Right lobe of liver (tissue), 6 donors: ENCODE measurements around the gene PLA2G5. TPM values are rescaled to one million over a fixed set of nuclear protein-coding genes. Genes with fewer than 3 reads are reported as not detected.

Source experiments
- ATAC-seq, 4 donors: fragments of 200-7000 bp; cut with Tn5 transposase; one replicate each; pipeline ENCODE4 v1.9.1; 2020; ENCODE audit warnings: mild to moderate bottlenecking in 4 of 4, moderate library complexity in 4 of 4
- DNase-seq, 3 donors: peaks; one replicate each; pipeline ENCODE4 v3.0.0-alpha.2; 2020
- H3K27ac ChIP-seq, 3 donors: fragments of 200-600 bp; one replicate each; pipeline ENCODE4 v1.8.0; 2022
- H3K27me3 ChIP-seq, 2 donors: fragments of 200-600 bp; one replicate each; pipeline ENCODE4 v1.8.0; 2022
- H3K36me3 ChIP-seq, 4 donors: fragments of 200-600 bp; sonication (generic) in 1 of 4; one replicate each; pipeline versions ENCODE4 v1.5.1 to v1.8.0; 2017 to 2022; ENCODE audit warnings: control low read depth in 1 of 4
- H3K4me1 ChIP-seq, 4 donors: fragments of 200-600 bp; sonication (generic) in 1 of 4; one replicate each; pipeline versions ENCODE4 v1.5.1 to v1.8.0; 2017 to 2022; ENCODE audit warnings: control low read depth in 1 of 4
- H3K4me3 ChIP-seq, 3 donors: fragments of 200-600 bp; one replicate each; pipeline ENCODE4 v1.8.0; 2022
- H3K9me3 ChIP-seq, 4 donors: fragments of 200-600 bp; sonication (generic) in 1 of 4; one replicate each; pipeline versions ENCODE4 v1.5.1 to v1.8.0; 2017 to 2022; ENCODE audit warnings: control low read depth in 1 of 4
- CTCF ChIP-seq, 4 donors: fragments of 200-600 bp in 3 of 4; fragments of 450-650 bp in 1 of 4; IDR thresholded peaks; one replicate each; pipeline versions ENCODE4 v1.5.1 to v1.8.0; 2016 to 2022; ENCODE audit warnings: antibody characterized with exemption in 4 of 4, mild to moderate bottlenecking in 2 of 4
- POLR2A ChIP-seq: fragments of 450-650 bp; IDR thresholded peaks from one replicate; pipeline ENCODE4 v1.6.1; 2017; ENCODE audit warnings: antibody characterized with exemption, mild to moderate bottlenecking
- WGBS: methylation state at CpG from one replicate; pipeline ENCODE4 v1.1.6; 2018; ENCODE audit warnings: low coverage, low lambda C conversion rate; ENCODE audit not compliant: insufficient coverage; ENCODE audit errors: missing lambda C conversion rate; 5-methylcytosine and 5-hydroxymethylcytosine counted together
- intact Hi-C, 2 donors: fragments of 100-400 bp; cut with DNase I; formaldehyde crosslinking; loops; one replicate each; pipeline versions ENCODE4 v1.11.2 to v1.14.1; 2022
- total RNA-seq, 6 experiments: library from RNA; depleted of rRNA in 2 of 6; stranded (reverse); fragments of >200 nt in 2 of 6; fragmentation: NEBNext Ultra II Directional in 3 of 6; extraction: Animal tissue kit (Norgen Biotek cat#: 25700) in 3 of 6; gene quantifications; one replicate each; pipeline versions ENCODE4 v1.1.0 to v1.2.4, GENCODE V29; 2016 to 2023
- donor health status: DM: no; HTN: yes; CAD: no.
- donor health status: DM: no; HTN: no; CAD: no.
- donor health status: DM: no; HTN: no; CAD: no.
- donor health status: DM: no; HTN: yes; CAD: no.
- donor health status: DM: no; HTN: yes; CAD: no.

The PLA2G5 gene
- total RNA-seq, 6 experiments from 2014 or later, result 0.62 to 4.8 (median 3.2) TPM

GRCh38 chr1:20079661-20080305, 9.8 kb downstream of the PLA2G5 start:
- no peaks in the 10 kb centered on the region for H3K36me3 ChIP-seq
- H3K4me3 ChIP-seq, result no peak overlapping the region
- ATAC-seq (no peak), DNase-seq (no peak)
- no peak overlapping the region for H3K27ac ChIP-seq
- no peaks in the 10 kb centered on the region for H3K27me3 ChIP-seq
- intact Hi-C loops, result no loop called here
- WGBS, result 32% methylated on average over 4 of the region's 8 CpGs
- H3K9me3 ChIP-seq, result no peaks in the 10 kb centered on the region
- no peaks in the 10 kb centered on the region for H3K4me1 ChIP-seq
- TF ChIP-seq CTCF (IDR thresholded peaks at IDR 0.05), result no peak
- TF ChIP-seq POLR2A, result no peak

GRCh38 chr1:20080441-20081352, 10.7 kb downstream of the PLA2G5 start:
- Histone ChIP-seq H3K9me3 (no peaks in the 10 kb centered on the region), H3K27ac (no peak overlapping the region), H3K4me3 (no peak overlapping the region), H3K27me3 (no peaks in the 10 kb centered on the region), H3K4me1 (no peaks in the 10 kb centered on the region), H3K36me3 (no peaks in the 10 kb centered on the region)
- 41% methylated on average over 13 of the region's 20 CpGs for WGBS
- ATAC-seq (peak; percentile 41 to 73 (median 63)), DNase-seq (peak in 1 of 3 donors; percentile 30)
- intact Hi-C loops, result no loop called here
- TF ChIP-seq POLR2A, result no peak
- TF ChIP-seq CTCF (IDR thresholded peaks at IDR 0.05), result no peak

GRCh38 chr1:20081353-20081810, 11.4 kb downstream of the PLA2G5 start:
- peak in 2 of 4 donors; percentile 12 to 14 for ATAC-seq
- no peaks in the 10 kb centered on the region for H3K4me1 ChIP-seq
- TF ChIP-seq POLR2A (no peak), CTCF (IDR thresholded peaks at IDR 0.05) (no peak)
- H3K4me3 ChIP-seq, result no peak overlapping the region
- no peaks in the 10 kb centered on the region for H3K36me3 ChIP-seq
- DNase-seq, result no peak
- WGBS, result 48% methylated on average over 7 of the region's 8 CpGs
- intact Hi-C loops, result no loop called here
- H3K27ac ChIP-seq, result no peak overlapping the region
- no peaks in the 10 kb centered on the region for H3K27me3 ChIP-seq
- H3K9me3 ChIP-seq, result no peaks in the 10 kb centered on the region

GRCh38 chr1:20082772-20083171, 12.8 kb downstream of the PLA2G5 start:
- H3K4me3 ChIP-seq, result no peak overlapping the region
- DNase-seq, result no peak
- H3K36me3 ChIP-seq, result no peaks in the 10 kb centered on the region
- intact Hi-C loops, result no loop called here
- ATAC-seq, result no peak
- no CpG with 5 or more reads among the region's 2 CpGs for WGBS
- no peaks in the 10 kb centered on the region for H3K27me3 ChIP-seq
- H3K4me1 ChIP-seq, result no peaks in the 10 kb centered on the region
- H3K9me3 ChIP-seq, result no peaks in the 10 kb centered on the region
- no peak overlapping the region for H3K27ac ChIP-seq
- TF ChIP-seq CTCF (IDR thresholded peaks at IDR 0.05), result no peak
- no peak for TF ChIP-seq POLR2A
